HCT116 (cell line): Measurements from ENCODE around the gene MX2. TPM values are rescaled to one million over a fixed set of nuclear protein-coding genes. Genes with fewer than 3 reads are reported as not detected.

ENCODE experiments used
- ATAC-seq: fragments of 200-7000 bp; cut with Tn5 transposase; 2 replicates; pipeline ENCODE4 v1.9.1; 2020; ENCODE audit warnings: mild to moderate bottlenecking, moderate library complexity
- BruUV-seq: library from RNA; stranded (reverse); fragments of 400-500 nt; replicated peaks from 2 replicates; lab custom pipeline; 2021; lab: Mats Ljungman, UMichigan
- CTCF ChIA-PET: fragments of 300-600 bp; sonication (Branson Sonifier 250); formaldehyde crosslinking; loops from one replicate; lab custom pipeline; 2021; ENCODE audit warnings: antibody characterized with exemption; lab: Charles Lee
- POLR2A ChIA-PET: fragments of 300-600, 350-600 bp; sonication (Branson Sonifier 250); formaldehyde crosslinking; loops from one replicate; lab custom pipeline; 2021; ENCODE audit warnings: antibody characterized with exemption; lab: Charles Lee
- RAD21 ChIA-PET, 2 experiments: fragments of 300-600 bp; sonication (Branson Sonifier 250); formaldehyde crosslinking; loops; one replicate each; lab custom pipeline; 2023; ENCODE audit warnings: low total read pairs in 2 of 2; ENCODE audit not compliant: uncharacterized antibody in 2 of 2, unreplicated experiment in 2 of 2, low non-redundant PET in 1 of 2; lab: Charles Lee
- DNase-seq: peaks from one replicate; pipeline ENCODE4 v3.0.0-alpha.2; 2010; ENCODE audit warnings: low read depth, low spot score
- H2AFZ ChIP-seq: fragments of 200-600 bp; shearing (Covaris generic), sonication (generic); 2 replicates; pipeline ENCODE4 v1.6.1; 2017; ENCODE audit warnings: low read depth, mixed run types, mixed read lengths, antibody characterized with exemption, low read length; ENCODE audit not compliant: poor library complexity, severe bottlenecking
- H3K27ac ChIP-seq: 2 replicates; pipeline ENCODE4 v1.5.1; 2012; ENCODE audit warnings: low read depth, low read length
- H3K27me3 ChIP-seq: fragments of 200-600 bp; sonication (generic); 2 replicates; pipeline ENCODE4 v1.6.1; 2016; ENCODE audit warnings: mixed run types, low read length, mixed read lengths; ENCODE audit not compliant: insufficient read depth
- H3K36me3 ChIP-seq, 2 experiments: fragments of 200-500 bp in 1 of 2; fragments of 200-600 bp in 1 of 2; sonication (Bioruptor generic) in 1 of 2; sonication (generic) in 1 of 2; 2 replicates each; pipeline versions ENCODE4 v1.5.1 to v1.6.1; 2014 to 2016; ENCODE audit warnings: low read length in 2 of 2, inconsistent platforms in 1 of 2, mixed read lengths in 1 of 2, mixed run types in 1 of 2; ENCODE audit not compliant: insufficient read depth in 2 of 2, control insufficient read depth in 1 of 2
- H3K4me1 ChIP-seq, 2 experiments: fragments of 200-600 bp in 1 of 2; sonication (generic) in 1 of 2; 2 replicates each; pipeline versions ENCODE4 v1.5.1 to v1.6.1; 2012 to 2017; ENCODE audit warnings: low read length in 2 of 2, inconsistent platforms in 1 of 2, mild to moderate bottlenecking in 1 of 2, mixed read lengths in 1 of 2, mixed run types in 1 of 2, moderate library complexity in 1 of 2; ENCODE audit not compliant: insufficient read depth in 2 of 2, control insufficient read depth in 1 of 2
- H3K4me2 ChIP-seq: fragments of 200-600 bp; sonication (generic); 2 replicates; pipeline ENCODE4 v1.6.1; 2017; ENCODE audit warnings: mixed run types, low read length, mixed read lengths
- H3K4me3 ChIP-seq, 2 experiments: fragments of 200-600 bp in 1 of 2; sonication (generic) in 1 of 2; replicated peaks in 1 of 2; 2 replicates each; pipeline ENCODE4 v1.5.1; 2011 to 2016; ENCODE audit warnings: low read length in 2 of 2, control low read depth in 1 of 2, low read depth in 1 of 2, mild to moderate bottlenecking in 1 of 2, mixed read lengths in 1 of 2, mixed run types in 1 of 2
- H3K79me2 ChIP-seq: fragments of 200-600 bp; sonication (generic); 2 replicates; pipeline ENCODE4 v1.6.1; 2017; ENCODE audit warnings: mild to moderate bottlenecking, mixed run types, low read length, moderate library complexity, mixed read lengths; ENCODE audit not compliant: insufficient read depth
- H3K9ac ChIP-seq: fragments of 200-600 bp; sonication (generic); 2 replicates; pipeline ENCODE4 v1.6.1; 2016; ENCODE audit warnings: low read length, mixed read lengths
- H3K9me2 ChIP-seq: fragments of 200-600 bp; sonication (generic), shearing (Covaris generic); 2 replicates; pipeline ENCODE4 v1.6.1; 2017; ENCODE audit warnings: mixed run types, mild to moderate bottlenecking, moderate library complexity; ENCODE audit not compliant: insufficient read depth
- H3K9me3 ChIP-seq, 2 experiments: fragments of 200-500 bp in 1 of 2; fragments of 200-600 bp in 1 of 2; sonication (Bioruptor generic) in 1 of 2; sonication (generic) in 1 of 2; 2 replicates each; pipeline ENCODE4 v1.6.1; 2014 to 2017; ENCODE audit warnings: low read length in 2 of 2, mixed read lengths in 2 of 2, inconsistent platforms in 1 of 2, low read depth in 1 of 2, mild to moderate bottlenecking in 1 of 2, mixed run types in 1 of 2, moderate library complexity in 1 of 2; ENCODE audit not compliant: control insufficient read depth in 1 of 2, insufficient read depth in 1 of 2
- H4K20me1 ChIP-seq: fragments of 200-600 bp; sonication (generic), shearing (Covaris generic); 2 replicates; pipeline ENCODE4 v1.6.1; 2017; ENCODE audit warnings: mixed run types, mild to moderate bottlenecking, moderate library complexity; ENCODE audit not compliant: insufficient read depth
- EGR1 ChIP-seq: IDR thresholded peaks from 2 replicates; pipeline ENCODE4 v1.6.1; 2012; ENCODE audit warnings: low read depth
- ELF1 ChIP-seq: IDR thresholded peaks from 2 replicates; pipeline ENCODE4 v1.6.1; 2012; ENCODE audit warnings: low read depth, borderline replicate concordance
- EZH2 ChIP-seq: fragments of 200-600 bp; sonication (generic); IDR thresholded peaks from 2 replicates; pipeline ENCODE4 v1.6.1; 2017; ENCODE audit warnings: antibody characterized with exemption, mixed run types
- EZH2phosphoT487 ChIP-seq: fragments of 200-600 bp; IDR thresholded peaks from 2 replicates; pipeline ENCODE4 v1.6.1; 2018; ENCODE audit warnings: antibody characterized with exemption, borderline replicate concordance
- RAD21 ChIP-seq: IDR thresholded peaks from 2 replicates; pipeline ENCODE4 v1.6.1; 2012; ENCODE audit warnings: low read depth, mild to moderate bottlenecking
- SIN3A ChIP-seq: IDR thresholded peaks from 2 replicates; pipeline ENCODE4 v1.6.1; 2012; ENCODE audit warnings: low read depth
- SP1 ChIP-seq: IDR thresholded peaks from 2 replicates; pipeline ENCODE4 v1.6.1; 2012; ENCODE audit warnings: low read depth
- TCF7L2 ChIP-seq: IDR thresholded peaks from 2 replicates; pipeline ENCODE4 v1.7.0; 2011; ENCODE audit warnings: borderline replicate concordance, inconsistent platforms; ENCODE audit not compliant: insufficient read depth, insufficient read length; ENCODE audit errors: extremely low read depth
- YY1 ChIP-seq: IDR thresholded peaks from 2 replicates; pipeline ENCODE4 v1.6.1; 2011; ENCODE audit warnings: low read length, low read depth, moderate library complexity, mild to moderate bottlenecking; ENCODE audit not compliant: insufficient replicate concordance; ENCODE audit errors: extremely low read depth
- intact Hi-C: fragments of 100-400 bp; cut with micrococcal nuclease; formaldehyde crosslinking; loops from 2 replicates; pipeline ENCODE4 v1.10.0; 2022
- total RNA-seq: library from RNA; stranded (reverse); gene quantifications from one replicate; pipeline ENCODE4 v1.2.1, GENCODE V29; 2021; ENCODE audit not compliant: unreplicated experiment
- TF ChIP-seq, protein P1 (sequence below): IDR thresholded peaks from 2 replicates; pipeline ENCODE4 v1.6.1; 2011; ENCODE audit warnings: mild to moderate bottlenecking, low read length, moderate library complexity; ENCODE audit not compliant: insufficient replicate concordance; ENCODE audit errors: extremely low read depth
- TF ChIP-seq, protein P2 (sequence below): IDR thresholded peaks from 2 replicates; pipeline ENCODE4 v1.6.1; 2012
- TF ChIP-seq, protein P3 (sequence below), 3 experiments: fragments of 200-600 bp in 1 of 3; sonication (generic) in 1 of 3; IDR thresholded peaks in 2 of 3; conservative IDR thresholded peaks in 1 of 3; 2 replicates each; pipeline ENCODE4 v1.5.1; 2012 to 2017; ENCODE audit warnings: low read depth in 2 of 3, low read length in 2 of 3, antibody characterized with exemption in 1 of 3, borderline replicate concordance in 1 of 3, control low read depth in 1 of 3, mild to moderate bottlenecking in 1 of 3, mixed read lengths in 1 of 3, mixed run types in 1 of 3, moderate library complexity in 1 of 3; ENCODE audit not compliant: insufficient read depth in 1 of 3

MX2 gene
- total RNA-seq, 1 experiment from 2014 or later: 0.22 TPM

DNA sequence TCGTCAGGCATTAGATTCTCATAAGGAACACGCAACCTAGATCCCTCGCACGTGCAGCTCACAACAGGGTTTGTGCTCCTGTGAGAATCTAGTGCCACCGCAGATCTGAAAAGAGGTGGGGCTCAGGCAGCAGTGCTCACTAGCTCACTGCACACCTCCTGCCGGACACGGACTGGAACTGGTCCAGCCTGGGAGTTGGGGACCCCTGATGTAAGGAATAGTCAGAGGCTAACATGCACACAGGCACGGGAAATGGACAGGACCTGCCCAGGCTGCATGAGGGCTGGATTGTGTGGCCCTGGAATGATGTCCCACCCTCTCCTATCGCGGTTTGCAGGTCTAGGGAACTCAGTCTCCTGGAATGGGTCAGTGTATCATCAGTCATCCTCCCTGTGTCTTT is 41.0 kb downstream of the MX2 start:
- ATAC-seq (no peak), DNase-seq (no peak)
- H3K4me1 ChIP-seq: no peaks in the 10 kb centered on the region
- POLR2A ChIA-PET: no interaction called here
- no peak overlapping the region for H3K9ac ChIP-seq
- no peaks in the 10 kb centered on the region for H4K20me1 ChIP-seq
- no peak overlapping the region for H3K4me2 ChIP-seq
- peaks cover 42% of the 10 kb centered on the region; the same call in 1 of the 2 replicates for H3K27me3 ChIP-seq
- no peaks in the 10 kb centered on the region for H3K9me2 ChIP-seq
- H3K27ac ChIP-seq: no peak overlapping the region
- no peak overlapping the region for H3K4me3 ChIP-seq
- H3K9me3 ChIP-seq: no peaks in the 10 kb centered on the region
- H2AFZ ChIP-seq: no peak overlapping the region
- no peaks in the 10 kb centered on the region for H3K79me2 ChIP-seq
- BruUV-seq: no TSS peak
- intact Hi-C loops: no loop called here
- no peaks in the 10 kb centered on the region for H3K36me3 ChIP-seq
- no peak for TF ChIP-seq SP1
- TF ChIP-seq, protein P1, sequence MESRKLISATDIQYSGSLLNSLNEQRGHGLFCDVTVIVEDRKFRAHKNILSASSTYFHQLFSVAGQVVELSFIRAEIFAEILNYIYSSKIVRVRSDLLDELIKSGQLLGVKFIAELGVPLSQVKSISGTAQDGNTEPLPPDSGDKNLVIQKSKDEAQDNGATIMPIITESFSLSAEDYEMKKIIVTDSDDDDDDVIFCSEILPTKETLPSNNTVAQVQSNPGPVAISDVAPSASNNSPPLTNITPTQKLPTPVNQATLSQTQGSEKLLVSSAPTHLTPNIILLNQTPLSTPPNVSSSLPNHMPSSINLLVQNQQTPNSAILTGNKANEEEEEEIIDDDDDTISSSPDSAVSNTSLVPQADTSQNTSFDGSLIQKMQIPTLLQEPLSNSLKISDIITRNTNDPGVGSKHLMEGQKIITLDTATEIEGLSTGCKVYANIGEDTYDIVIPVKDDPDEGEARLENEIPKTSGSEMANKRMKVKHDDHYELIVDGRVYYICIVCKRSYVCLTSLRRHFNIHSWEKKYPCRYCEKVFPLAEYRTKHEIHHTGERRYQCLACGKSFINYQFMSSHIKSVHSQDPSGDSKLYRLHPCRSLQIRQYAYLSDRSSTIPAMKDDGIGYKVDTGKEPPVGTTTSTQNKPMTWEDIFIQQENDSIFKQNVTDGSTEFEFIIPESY: no peak
- no peak for TF ChIP-seq EZH2phosphoT487
- no peak for TF ChIP-seq EZH2
- TF ChIP-seq RAD21: no peak
- TF ChIP-seq EGR1: no peak
- no peak for TF ChIP-seq TCF7L2
- TF ChIP-seq, protein P2, sequence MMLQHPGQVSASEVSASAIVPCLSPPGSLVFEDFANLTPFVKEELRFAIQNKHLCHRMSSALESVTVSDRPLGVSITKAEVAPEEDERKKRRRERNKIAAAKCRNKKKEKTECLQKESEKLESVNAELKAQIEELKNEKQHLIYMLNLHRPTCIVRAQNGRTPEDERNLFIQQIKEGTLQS: no peak
- TF ChIP-seq YY1: no peak
- TF ChIP-seq, protein P3, sequence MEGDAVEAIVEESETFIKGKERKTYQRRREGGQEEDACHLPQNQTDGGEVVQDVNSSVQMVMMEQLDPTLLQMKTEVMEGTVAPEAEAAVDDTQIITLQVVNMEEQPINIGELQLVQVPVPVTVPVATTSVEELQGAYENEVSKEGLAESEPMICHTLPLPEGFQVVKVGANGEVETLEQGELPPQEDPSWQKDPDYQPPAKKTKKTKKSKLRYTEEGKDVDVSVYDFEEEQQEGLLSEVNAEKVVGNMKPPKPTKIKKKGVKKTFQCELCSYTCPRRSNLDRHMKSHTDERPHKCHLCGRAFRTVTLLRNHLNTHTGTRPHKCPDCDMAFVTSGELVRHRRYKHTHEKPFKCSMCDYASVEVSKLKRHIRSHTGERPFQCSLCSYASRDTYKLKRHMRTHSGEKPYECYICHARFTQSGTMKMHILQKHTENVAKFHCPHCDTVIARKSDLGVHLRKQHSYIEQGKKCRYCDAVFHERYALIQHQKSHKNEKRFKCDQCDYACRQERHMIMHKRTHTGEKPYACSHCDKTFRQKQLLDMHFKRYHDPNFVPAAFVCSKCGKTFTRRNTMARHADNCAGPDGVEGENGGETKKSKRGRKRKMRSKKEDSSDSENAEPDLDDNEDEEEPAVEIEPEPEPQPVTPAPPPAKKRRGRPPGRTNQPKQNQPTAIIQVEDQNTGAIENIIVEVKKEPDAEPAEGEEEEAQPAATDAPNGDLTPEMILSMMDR (IDR thresholded peaks at IDR 0.05 in 2 of 3, conservative IDR thresholded peaks at IDR 0.05 in 1 of 3; ENCODE audit: borderline replicate concordance in 1 of 3, insufficient read depth in 1 of 3, low read depth in 2 of 3, low read length in 2 of 3): no peak
- TF ChIP-seq ELF1: no peak
- no peak for TF ChIP-seq SIN3A
- TF ChIP-seq, all 23 proteins: peak for 0
- ChIA-PET CTCF (no interaction called here), RAD21 (no interaction called here)
